PFSK-1 (cell line): ENCODE data around the gene NACC2.

Experiments used
- POLR2AphosphoS5 ChIP-seq: IDR thresholded peaks from 2 replicates; pipeline ENCODE4 v1.6.1; 2012; ENCODE audit warnings: low read depth, mild to moderate bottlenecking, control low read depth, low read length, moderate library complexity
- REST ChIP-seq, 2 experiments: IDR thresholded peaks; 2 replicates each; pipeline versions ENCODE4 v1.6.1 to v1.8.0; 2011 to 2012; ENCODE audit warnings: low read depth in 2 of 2, low read length in 2 of 2, control low read depth in 1 of 2, inconsistent platforms in 1 of 2, mild to moderate bottlenecking in 1 of 2, moderate library complexity in 1 of 2; ENCODE audit not compliant: insufficient read depth in 1 of 2
- SIN3A ChIP-seq: IDR thresholded peaks from 2 replicates; pipeline ENCODE4 v1.6.1; 2012; ENCODE audit warnings: mild to moderate bottlenecking, low read length, moderate library complexity, borderline replicate concordance; ENCODE audit not compliant: insufficient read depth
- TAF1 ChIP-seq: IDR thresholded peaks from 2 replicates; pipeline ENCODE4 v1.6.1; 2012; ENCODE audit warnings: low read length, control low read depth, borderline replicate concordance; ENCODE audit not compliant: insufficient read depth

GRCh38 chr9:136061405-136061804 is 33.7 kb downstream of the NACC2 start:
- TF ChIP-seq POLR2AphosphoS5 (no peak), SIN3A (no peak), REST (IDR thresholded peaks at IDR 0.05; ENCODE audit: insufficient read depth in 1 of 2, low read depth in 2 of 2, low read length in 2 of 2) (no peak), TAF1 (no peak)
